Measurements from ENCODE around the gene APOBEC3B.

APOBEC3B gene

GRCh38 chr22:38936562-38936961 lies 45.6 kb upstream of the APOBEC3B start:
- no peak for TF ChIP-seq TEAD4 (IDR thresholded peaks at IDR 0.05)
- no peak for TF ChIP-seq RAD21 (IDR thresholded peaks at IDR 0.05; ENCODE audit: low read depth)
- TF ChIP-seq ZBTB7A (IDR thresholded peaks at IDR 0.05; ENCODE audit: low read depth), result no peak
- no peak for TF ChIP-seq TAF1 (IDR thresholded peaks at IDR 0.05; ENCODE audit: low read depth)
- no peak for TF ChIP-seq CREB1 (IDR thresholded peaks at IDR 0.05; ENCODE audit: low read depth)
- no peak for TF ChIP-seq NFIC (IDR thresholded peaks at IDR 0.05)

GRCh38 chr22:38937036-38937435 lies 45.1 kb upstream of the APOBEC3B start:
- no peak for TF ChIP-seq RAD21 (IDR thresholded peaks at IDR 0.05; ENCODE audit: low read depth)
- TF ChIP-seq CREB1 (IDR thresholded peaks at IDR 0.05; ENCODE audit: low read depth), result no peak
- no peak for TF ChIP-seq REST (IDR thresholded peaks at IDR 0.05; ENCODE audit: low read depth)
- TF ChIP-seq FOXM1 (IDR thresholded peaks at IDR 0.05; ENCODE audit: borderline replicate concordance, low read depth), result no peak
- no peak for TF ChIP-seq EP300 (IDR thresholded peaks at IDR 0.05; ENCODE audit: borderline replicate concordance)
- no peak for TF ChIP-seq MAX (IDR thresholded peaks at IDR 0.05)
- no peak for TF ChIP-seq YY1 (IDR thresholded peaks at IDR 0.05; ENCODE audit: low read depth)
- TF ChIP-seq TCF12 (IDR thresholded peaks at IDR 0.05; ENCODE audit: low read depth), result no peak
- TF ChIP-seq NFIC (IDR thresholded peaks at IDR 0.05), result no peak
- TF ChIP-seq CEBPB (IDR thresholded peaks at IDR 0.05), result no peak
- TF ChIP-seq USF1 (IDR thresholded peaks at IDR 0.05), result no peak
- no peak for TF ChIP-seq TAF1 (IDR thresholded peaks at IDR 0.05; ENCODE audit: low read depth)
- TF ChIP-seq EGR1 (IDR thresholded peaks at IDR 0.05), result no peak

- TF ChIP-seq EP300 (IDR thresholded peaks at IDR 0.05; ENCODE audit: borderline replicate concordance) (no peak), FOXM1 (IDR thresholded peaks at IDR 0.05; ENCODE audit: borderline replicate concordance, low read depth) (no peak)
Measured at GRCh38 chr22:38937541-38937940, 44.6 kb upstream of the APOBEC3B start.

GRCh38 chr22:38938221-38938620 lies 43.9 kb upstream of the APOBEC3B start:
- TF ChIP-seq EGR1 (IDR thresholded peaks at IDR 0.05) (no peak), TEAD4 (IDR thresholded peaks at IDR 0.05) (no peak), NFIC (IDR thresholded peaks at IDR 0.05) (no peak), FOXM1 (IDR thresholded peaks at IDR 0.05; ENCODE audit: borderline replicate concordance, low read depth) (no peak), USF1 (IDR thresholded peaks at IDR 0.05) (no peak), MAX (IDR thresholded peaks at IDR 0.05) (no peak), REST (IDR thresholded peaks at IDR 0.05; ENCODE audit: low read depth) (no peak), RAD21 (IDR thresholded peaks at IDR 0.05; ENCODE audit: low read depth) (no peak), TCF12 (IDR thresholded peaks at IDR 0.05; ENCODE audit: low read depth) (no peak), YY1 (IDR thresholded peaks at IDR 0.05; ENCODE audit: low read depth) (no peak), ZBTB7A (IDR thresholded peaks at IDR 0.05; ENCODE audit: low read depth) (no peak), CREB1 (IDR thresholded peaks at IDR 0.05; ENCODE audit: low read depth) (no peak)

- no peak for TF ChIP-seq RAD21 (IDR thresholded peaks at IDR 0.05; ENCODE audit: low read depth)
- TF ChIP-seq TAF1 (IDR thresholded peaks at IDR 0.05; ENCODE audit: low read depth), result no peak
- no peak for TF ChIP-seq TEAD4 (IDR thresholded peaks at IDR 0.05)
- TF ChIP-seq USF1 (IDR thresholded peaks at IDR 0.05), result no peak
- no peak for TF ChIP-seq CREB1 (IDR thresholded peaks at IDR 0.05; ENCODE audit: low read depth)
- TF ChIP-seq EGR1 (IDR thresholded peaks at IDR 0.05), result no peak
Measured at GRCh38 chr22:38938925-38939324, 43.2 kb upstream of the APOBEC3B start.

- TF ChIP-seq TCF12 (IDR thresholded peaks at IDR 0.05; ENCODE audit: low read depth) (no peak), TEAD4 (IDR thresholded peaks at IDR 0.05) (no peak), EP300 (IDR thresholded peaks at IDR 0.05; ENCODE audit: borderline replicate concordance) (no peak), YY1 (IDR thresholded peaks at IDR 0.05; ENCODE audit: low read depth) (no peak), REST (IDR thresholded peaks at IDR 0.05; ENCODE audit: low read depth) (no peak), TAF1 (IDR thresholded peaks at IDR 0.05; ENCODE audit: low read depth) (no peak), EGR1 (IDR thresholded peaks at IDR 0.05) (no peak), NFIC (IDR thresholded peaks at IDR 0.05) (no peak), CEBPB (IDR thresholded peaks at IDR 0.05) (no peak), ZBTB7A (IDR thresholded peaks at IDR 0.05; ENCODE audit: low read depth) (no peak), FOXM1 (IDR thresholded peaks at IDR 0.05; ENCODE audit: borderline replicate concordance, low read depth) (no peak), RAD21 (IDR thresholded peaks at IDR 0.05; ENCODE audit: low read depth) (no peak), USF1 (IDR thresholded peaks at IDR 0.05) (no peak), CREB1 (IDR thresholded peaks at IDR 0.05; ENCODE audit: low read depth) (no peak), MAX (IDR thresholded peaks at IDR 0.05) (no peak)
Measured at GRCh38 chr22:38940811-38941384, 41.2 kb upstream of the APOBEC3B start.

Measured in Ishikawa (cell line).